Astrocyte (in vitro differentiated cells and primary cell): ENCODE results near the gene ESYT1.

Experiments used
- EZH2 ChIP-seq: IDR thresholded peaks from 2 replicates; pipeline ENCODE4 v1.6.1; 2012; ENCODE audit warnings: mild to moderate bottlenecking, low read length, inconsistent platforms; ENCODE audit not compliant: insufficient read depth
- TF ChIP-seq, protein P1 (sequence below): IDR thresholded peaks from 2 replicates; pipeline ENCODE4 v1.5.1; 2011; ENCODE audit warnings: low read depth, mild to moderate bottlenecking, inconsistent platforms, low read length, moderate library complexity; ENCODE audit not compliant: insufficient read depth

DNA sequence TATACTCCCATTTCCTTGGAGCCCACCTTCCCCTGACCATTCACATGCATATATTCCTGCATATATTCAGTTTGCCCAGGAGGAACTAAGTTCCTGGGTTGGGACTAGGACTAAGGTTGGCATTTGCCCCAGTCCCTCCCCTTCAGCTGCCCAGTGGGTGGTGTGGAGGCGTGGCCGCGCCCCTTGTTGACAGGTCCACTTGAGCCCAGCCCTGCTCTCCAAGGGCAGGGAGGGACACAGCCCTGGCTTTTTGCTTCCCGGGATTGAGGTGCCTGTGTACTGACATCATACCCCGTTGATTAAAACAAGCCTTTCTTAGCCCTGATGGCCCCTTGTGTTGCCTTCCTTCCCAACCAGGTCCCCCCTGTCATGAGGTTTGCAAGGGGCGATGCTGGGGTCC lies 40.8 kb upstream of the ESYT1 start:
- TF ChIP-seq, protein P1, sequence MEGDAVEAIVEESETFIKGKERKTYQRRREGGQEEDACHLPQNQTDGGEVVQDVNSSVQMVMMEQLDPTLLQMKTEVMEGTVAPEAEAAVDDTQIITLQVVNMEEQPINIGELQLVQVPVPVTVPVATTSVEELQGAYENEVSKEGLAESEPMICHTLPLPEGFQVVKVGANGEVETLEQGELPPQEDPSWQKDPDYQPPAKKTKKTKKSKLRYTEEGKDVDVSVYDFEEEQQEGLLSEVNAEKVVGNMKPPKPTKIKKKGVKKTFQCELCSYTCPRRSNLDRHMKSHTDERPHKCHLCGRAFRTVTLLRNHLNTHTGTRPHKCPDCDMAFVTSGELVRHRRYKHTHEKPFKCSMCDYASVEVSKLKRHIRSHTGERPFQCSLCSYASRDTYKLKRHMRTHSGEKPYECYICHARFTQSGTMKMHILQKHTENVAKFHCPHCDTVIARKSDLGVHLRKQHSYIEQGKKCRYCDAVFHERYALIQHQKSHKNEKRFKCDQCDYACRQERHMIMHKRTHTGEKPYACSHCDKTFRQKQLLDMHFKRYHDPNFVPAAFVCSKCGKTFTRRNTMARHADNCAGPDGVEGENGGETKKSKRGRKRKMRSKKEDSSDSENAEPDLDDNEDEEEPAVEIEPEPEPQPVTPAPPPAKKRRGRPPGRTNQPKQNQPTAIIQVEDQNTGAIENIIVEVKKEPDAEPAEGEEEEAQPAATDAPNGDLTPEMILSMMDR = no peak
- no peak for TF ChIP-seq EZH2
